ENCODE data around the gene NAT16. TPM values are rescaled to one million over a fixed set of nuclear protein-coding genes. Genes with fewer than 3 reads are reported as not detected.

The NAT16 gene
- total RNA-seq, 1 donor = not detected

GRCh38 chr7:101165075-101165957, 14.8 kb downstream of the NAT16 start, which contains the start of gene VGF:
TSS of gene VGF (minus strand) at chr7:101165569. CDS start at chr7:101164843, 726 bp downstream.
- Histone ChIP-seq H3K36me3 (ENCODE audit: insufficient read depth, low read length) (peaks cover 10% of the 10 kb centered on the region), H2AFZ (ENCODE audit: low read length) (no peak within 1 kb of the TSS), H3K4me1 (ENCODE audit: insufficient read depth, low read length) (peaks cover 22% of the 10 kb centered on the region), H3K27ac (ENCODE audit: low read depth, low read length) (no peak within 1 kb of the TSS), H3K4me2 (ENCODE audit: insufficient read depth, low read length) (peak within 1 kb of the TSS; percentile 74), H3K79me2 (ENCODE audit: insufficient read depth, low read length) (no peaks in the 10 kb centered on the region), H3K27me3 (ENCODE audit: insufficient read depth, low read length) (peaks cover 63% of the 10 kb centered on the region), H3K9me3 (ENCODE audit: low read depth, low read length) (no peaks in the 10 kb centered on the region), H4K20me1 (ENCODE audit: insufficient read depth, low read length) (peaks cover 30% of the 10 kb centered on the region), H3K4me3 (ENCODE audit: insufficient read depth, low read length) (peak within 1 kb of the TSS; percentile 55)
- TF ChIP-seq CTCF (IDR thresholded peaks at IDR 0.05; ENCODE audit: extremely low read depth, low read depth, low read length) = no peak
- peak; percentile 100 for DNase-seq (ENCODE audit: insufficient read length, low spot score, missing footprints)

DNA sequence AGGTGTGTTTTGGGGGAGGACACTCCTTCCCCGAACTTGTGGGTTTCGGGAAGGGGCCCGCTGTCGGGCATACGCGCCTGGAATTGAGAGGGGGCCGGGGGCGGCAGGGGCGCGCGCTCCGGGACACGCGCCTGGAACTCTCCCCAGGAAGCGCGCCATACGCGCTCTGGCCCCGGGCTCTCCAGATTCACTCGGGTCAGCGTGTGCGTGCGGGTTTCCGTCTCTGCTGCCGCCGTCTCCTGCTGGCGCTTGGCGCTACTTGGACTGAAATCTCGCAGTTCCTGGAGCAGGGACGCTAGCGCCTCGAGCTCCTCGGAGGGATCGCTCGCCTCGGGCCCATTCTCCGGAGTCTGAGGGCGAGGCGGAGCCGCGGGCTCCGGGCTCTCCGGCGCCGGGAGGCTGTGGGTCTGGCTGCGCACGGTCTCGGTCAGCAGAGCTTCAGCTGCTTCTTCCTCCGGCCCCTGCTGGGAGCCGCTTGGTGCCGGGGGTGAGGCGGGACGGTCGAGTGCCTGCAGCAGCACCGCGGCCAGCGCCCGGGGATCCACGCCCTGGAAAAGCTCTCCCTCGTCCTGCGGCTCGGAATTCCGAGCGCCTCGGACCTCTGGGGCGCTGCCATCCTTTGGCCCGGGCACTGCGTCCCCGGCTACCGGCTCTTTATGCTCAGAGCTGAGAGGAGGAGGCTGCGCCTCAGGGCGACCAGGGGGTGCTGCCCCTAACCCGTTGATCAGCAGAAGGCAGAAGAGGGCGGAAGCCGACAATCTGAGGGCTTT, 15.8 kb downstream of the NAT16 start:
- H3K4me3 ChIP-seq (ENCODE audit: insufficient read depth, low read length) = no peak overlapping the region
- peaks cover 37% of the 10 kb centered on the region for H4K20me1 ChIP-seq (ENCODE audit: insufficient read depth, low read length)

GRCh38 chr7:101163279-101164070, 16.6 kb downstream of the NAT16 start:
- H2AFZ ChIP-seq (ENCODE audit: low read length) = no peak overlapping the region
- H3K79me2 ChIP-seq (ENCODE audit: insufficient read depth, low read length) = no peaks in the 10 kb centered on the region
- H3K36me3 ChIP-seq (ENCODE audit: insufficient read depth, low read length) = peaks cover 19% of the 10 kb centered on the region
- peaks cover 17% of the 10 kb centered on the region for H3K4me1 ChIP-seq (ENCODE audit: insufficient read depth, low read length)
- no peaks in the 10 kb centered on the region for H3K9me3 ChIP-seq (ENCODE audit: low read depth, low read length)
- no peak for TF ChIP-seq CTCF (IDR thresholded peaks at IDR 0.05; ENCODE audit: extremely low read depth, low read depth, low read length)
- peak; percentile 83 for DNase-seq (ENCODE audit: insufficient read length, low spot score, missing footprints)
- no peak overlapping the region for H3K4me2 ChIP-seq (ENCODE audit: insufficient read depth, low read length)
- H3K4me3 ChIP-seq (ENCODE audit: insufficient read depth, low read length) = no peak overlapping the region
- H3K27me3 ChIP-seq (ENCODE audit: insufficient read depth, low read length) = peaks cover 47% of the 10 kb centered on the region
- H3K27ac ChIP-seq (ENCODE audit: low read depth, low read length) = no peak overlapping the region
- peaks cover 37% of the 10 kb centered on the region for H4K20me1 ChIP-seq (ENCODE audit: insufficient read depth, low read length)

More for the DNA sequence above, 15.8 kb downstream of the NAT16 start:
- no peak overlapping the region for H3K27ac ChIP-seq (ENCODE audit: low read depth, low read length)
- H3K4me1 ChIP-seq (ENCODE audit: insufficient read depth, low read length) = peaks cover 24% of the 10 kb centered on the region
- H3K36me3 ChIP-seq (ENCODE audit: insufficient read depth, low read length) = peaks cover 18% of the 10 kb centered on the region
- DNase-seq (ENCODE audit: insufficient read length, low spot score, missing footprints) = peak; percentile 96
- H3K79me2 ChIP-seq (ENCODE audit: insufficient read depth, low read length) = no peaks in the 10 kb centered on the region
- H3K27me3 ChIP-seq (ENCODE audit: insufficient read depth, low read length) = peaks cover 53% of the 10 kb centered on the region
- H3K4me2 ChIP-seq (ENCODE audit: insufficient read depth, low read length) = no peak overlapping the region
- no peak for TF ChIP-seq CTCF (IDR thresholded peaks at IDR 0.05; ENCODE audit: extremely low read depth, low read depth, low read length)
- no peaks in the 10 kb centered on the region for H3K9me3 ChIP-seq (ENCODE audit: low read depth, low read length)
- no peak overlapping the region for H2AFZ ChIP-seq (ENCODE audit: low read length)

Data from osteoblast (primary cell).